ENCODE data around the gene TLX2.

- TF ChIP-seq USF2 (IDR thresholded peaks at IDR 0.05), result no peak
- TF ChIP-seq CTCF (IDR thresholded peaks at IDR 0.05), result no peak
- TF ChIP-seq REST (IDR thresholded peaks at IDR 0.05), result no peak
- no peak for TF ChIP-seq MAFK (IDR thresholded peaks at IDR 0.05; ENCODE audit: partially characterized antibody)
- no peak for TF ChIP-seq MAX (IDR thresholded peaks at IDR 0.05)
- TF ChIP-seq CHD4 (IDR thresholded peaks at IDR 0.05; ENCODE audit: borderline replicate concordance), result no peak
- TF ChIP-seq CHD2 (IDR thresholded peaks at IDR 0.05; ENCODE audit: low read length, partially characterized antibody), result no peak
- no peak for TF ChIP-seq EHMT2 (IDR thresholded peaks at IDR 0.05; ENCODE audit: low read depth)
- TF ChIP-seq CEBPB (IDR thresholded peaks at IDR 0.05), result no peak
- TF ChIP-seq HES2 (IDR thresholded peaks at IDR 0.05), result no peak
Measured at GRCh38 chr2:74548285-74548899, 34.1 kb downstream of the TLX2 start.

All from A549 (cell line).